OCI-LY7 (cell line): ENCODE data around the gene SBF2. TPM values are rescaled to one million over a fixed set of nuclear protein-coding genes. Genes with fewer than 3 reads are reported as not detected.

Experiments used
- BruUV-seq: library from RNA; stranded (reverse); fragments of 400-500 nt; replicated peaks from 2 replicates; lab custom pipeline; 2021; lab: Mats Ljungman, UMichigan
- CTCF ChIA-PET: fragments of 300-600 bp; sonication (Branson Sonifier 250); formaldehyde crosslinking; loops from one replicate; lab custom pipeline; 2022; ENCODE audit warnings: antibody characterized with exemption; ENCODE audit not compliant: unreplicated experiment; lab: Charles Lee
- POLR2A ChIA-PET: fragments of 300-600 bp; sonication (Branson Sonifier 250); formaldehyde crosslinking; loops from one replicate; lab custom pipeline; 2022; ENCODE audit warnings: antibody characterized with exemption; lab: Charles Lee
- DNase-seq: peaks from one replicate; pipeline ENCODE4 v3.0.0-alpha.2; 2015; ENCODE audit warnings: low spot score
- H2AFZ ChIP-seq: fragments of 200-600 bp; sonication (generic), shearing (Covaris generic); 2 replicates; pipeline ENCODE4 v1.6.1; 2014; ENCODE audit warnings: mild to moderate bottlenecking, antibody characterized with exemption, low read length, moderate library complexity
- H3K27ac ChIP-seq: fragments of 200-600 bp; sonication (generic); 2 replicates; pipeline ENCODE4 v1.5.1; 2014; ENCODE audit warnings: mixed run types, low read depth, mild to moderate bottlenecking, moderate library complexity, low read length, inconsistent platforms; ENCODE audit not compliant: poor library complexity, severe bottlenecking
- H3K36me3 ChIP-seq: fragments of 200-600 bp; sonication (generic); 2 replicates; pipeline ENCODE4 v1.6.1; 2014; ENCODE audit warnings: mild to moderate bottlenecking, antibody characterized with exemption, low read length, moderate library complexity, mixed read lengths; ENCODE audit not compliant: insufficient read depth
- H3K4me1 ChIP-seq: fragments of 200-600 bp; sonication (generic); 2 replicates; pipeline ENCODE4 v1.5.1; 2014; ENCODE audit warnings: mild to moderate bottlenecking, low read length; ENCODE audit not compliant: insufficient read depth, poor library complexity, severe bottlenecking
- H3K4me2 ChIP-seq: fragments of 200-600 bp; sonication (generic); 2 replicates; pipeline ENCODE4 v1.6.1; 2014; ENCODE audit warnings: mild to moderate bottlenecking, low read length
- H3K4me3 ChIP-seq: fragments of 200-600 bp; sonication (generic); 2 replicates; pipeline ENCODE4 v1.5.1; 2014; ENCODE audit warnings: mild to moderate bottlenecking, low read depth, low read length; ENCODE audit not compliant: poor library complexity, severe bottlenecking
- H3K79me2 ChIP-seq: fragments of 200-600 bp; sonication (generic); 2 replicates; pipeline ENCODE4 v1.6.1; 2016; ENCODE audit warnings: low read depth, mild to moderate bottlenecking, low read length, moderate library complexity, mixed read lengths; ENCODE audit not compliant: insufficient read depth
- H3K9me2 ChIP-seq: fragments of 200-600 bp; sonication (generic); 2 replicates; pipeline ENCODE4 v1.6.1; 2016; ENCODE audit warnings: mild to moderate bottlenecking, low read length, mixed read lengths; ENCODE audit not compliant: insufficient read depth
- H3K9me3 ChIP-seq: fragments of 200-600 bp; sonication (generic); 2 replicates; pipeline ENCODE4 v1.6.1; 2014; ENCODE audit warnings: mild to moderate bottlenecking, mixed run types, low read length, mixed read lengths
- H4K20me1 ChIP-seq: fragments of 200-600 bp; sonication (generic); 2 replicates; pipeline ENCODE4 v1.6.1; 2014; ENCODE audit warnings: mild to moderate bottlenecking, antibody characterized with exemption, low read length, moderate library complexity, mixed read lengths; ENCODE audit not compliant: insufficient read depth
- EZH2phosphoT487 ChIP-seq: fragments of 200-600 bp; sonication (generic); IDR thresholded peaks from 2 replicates; pipeline ENCODE4 v1.6.1; 2018; ENCODE audit warnings: low read depth, borderline replicate concordance, mild to moderate bottlenecking, mixed run types, antibody characterized with exemption, low read length, moderate library complexity, mixed read lengths
- intact Hi-C: fragments of 100-400 bp; cut with micrococcal nuclease; formaldehyde crosslinking; loops from one replicate; pipeline ENCODE4 v1.10.0; 2022; ENCODE audit not compliant: unreplicated experiment
- total RNA-seq, 2 experiments: library from RNA; depleted of rRNA in 1 of 2; stranded (reverse); fragments of >200 nt in 1 of 2; shearing (Covaris generic) in 1 of 2; gene quantifications; 2 replicates each; pipeline ENCODE4 v1.2.3, GENCODE V29; 2014 to 2022
- TF ChIP-seq, protein P1 (sequence below): fragments of 200-600 bp; sonication (generic); conservative IDR thresholded peaks from 2 replicates; pipeline ENCODE4 v1.5.1; 2014; ENCODE audit warnings: mild to moderate bottlenecking, antibody characterized with exemption, low read length, moderate library complexity, mixed read lengths

Gene SBF2
- total RNA-seq, 2 experiments from 2014 or later: 12.9 to 14.3 TPM

DNA sequence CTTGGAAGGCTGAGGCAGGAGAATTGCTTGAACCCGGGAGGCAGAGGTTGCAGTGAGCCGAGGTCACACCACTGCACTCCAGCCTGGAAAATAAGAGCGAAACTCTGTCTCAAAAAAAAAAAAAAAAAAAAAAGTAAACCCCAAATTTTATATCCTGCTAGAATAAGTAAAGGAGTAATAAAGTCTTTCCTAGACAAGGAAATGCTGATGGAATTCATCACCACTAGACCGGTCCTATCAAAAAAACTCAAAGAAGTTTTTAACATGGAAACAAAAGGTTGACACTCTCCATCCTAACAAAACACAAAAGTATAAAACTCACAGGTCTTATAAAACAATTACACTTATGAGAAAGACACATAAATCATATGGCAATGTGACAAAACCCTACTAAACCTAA lies 213.9 kb downstream of the SBF2 start:
- H3K36me3 ChIP-seq: no peaks in the 10 kb centered on the region
- CTCF ChIA-PET: no interaction called here
- H4K20me1 ChIP-seq: no peaks in the 10 kb centered on the region
- no TSS peak for BruUV-seq
- TF ChIP-seq, protein P1, sequence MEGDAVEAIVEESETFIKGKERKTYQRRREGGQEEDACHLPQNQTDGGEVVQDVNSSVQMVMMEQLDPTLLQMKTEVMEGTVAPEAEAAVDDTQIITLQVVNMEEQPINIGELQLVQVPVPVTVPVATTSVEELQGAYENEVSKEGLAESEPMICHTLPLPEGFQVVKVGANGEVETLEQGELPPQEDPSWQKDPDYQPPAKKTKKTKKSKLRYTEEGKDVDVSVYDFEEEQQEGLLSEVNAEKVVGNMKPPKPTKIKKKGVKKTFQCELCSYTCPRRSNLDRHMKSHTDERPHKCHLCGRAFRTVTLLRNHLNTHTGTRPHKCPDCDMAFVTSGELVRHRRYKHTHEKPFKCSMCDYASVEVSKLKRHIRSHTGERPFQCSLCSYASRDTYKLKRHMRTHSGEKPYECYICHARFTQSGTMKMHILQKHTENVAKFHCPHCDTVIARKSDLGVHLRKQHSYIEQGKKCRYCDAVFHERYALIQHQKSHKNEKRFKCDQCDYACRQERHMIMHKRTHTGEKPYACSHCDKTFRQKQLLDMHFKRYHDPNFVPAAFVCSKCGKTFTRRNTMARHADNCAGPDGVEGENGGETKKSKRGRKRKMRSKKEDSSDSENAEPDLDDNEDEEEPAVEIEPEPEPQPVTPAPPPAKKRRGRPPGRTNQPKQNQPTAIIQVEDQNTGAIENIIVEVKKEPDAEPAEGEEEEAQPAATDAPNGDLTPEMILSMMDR: no peak
- no peak for TF ChIP-seq EZH2phosphoT487
- POLR2A ChIA-PET: no interaction called here
- H3K4me3 ChIP-seq: no peak overlapping the region
- no peak for DNase-seq
- no peak overlapping the region for H3K27ac ChIP-seq
- no peaks in the 10 kb centered on the region for H3K9me2 ChIP-seq
- H3K9me3 ChIP-seq: 0 out of 2 replicates have a peak, but pooled peaks cover 3% of the 10 kb centered on the region
- H3K4me1 ChIP-seq: no peaks in the 10 kb centered on the region
- H2AFZ ChIP-seq: no peak overlapping the region
- no peak overlapping the region for H3K4me2 ChIP-seq
- intact Hi-C loops: no loop called here
- no peaks in the 10 kb centered on the region for H3K79me2 ChIP-seq

DNA sequence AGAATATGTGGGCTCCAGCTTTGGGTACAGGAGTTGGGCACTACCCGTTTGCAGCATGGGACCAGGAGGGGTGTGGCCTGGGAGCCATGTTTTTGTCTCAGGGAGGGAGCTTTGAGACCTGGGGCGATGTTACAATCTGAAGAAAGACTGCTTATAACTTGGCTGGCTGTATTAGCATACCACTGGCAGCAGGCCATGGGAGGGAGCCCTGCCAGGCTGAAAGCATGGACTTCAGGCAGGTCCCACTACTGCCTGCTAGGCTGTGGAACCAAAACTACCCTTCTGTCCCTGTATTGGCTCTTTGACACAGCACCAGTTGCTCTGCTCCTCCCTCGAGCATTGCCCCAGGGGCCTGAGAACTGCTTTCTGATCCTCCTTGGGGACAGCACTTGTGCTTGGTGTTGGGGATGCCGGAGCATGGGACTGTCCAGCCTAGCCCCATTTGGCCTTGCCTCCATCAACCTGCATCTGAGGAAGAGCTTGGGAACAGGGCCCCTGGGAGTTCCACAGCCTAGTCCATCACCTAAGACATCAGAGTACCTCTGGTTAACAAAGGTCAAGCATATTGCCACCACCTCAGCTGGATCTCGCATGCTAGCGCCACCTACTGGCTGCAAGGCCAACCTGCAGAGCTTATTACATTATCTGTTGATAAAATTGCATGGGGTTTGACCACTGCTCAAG lies 217.4 kb downstream of the SBF2 start:
- no peaks in the 10 kb centered on the region for H4K20me1 ChIP-seq
- H3K79me2 ChIP-seq: no peaks in the 10 kb centered on the region
- H3K36me3 ChIP-seq: no peaks in the 10 kb centered on the region
- no peak overlapping the region for H3K4me3 ChIP-seq
- intact Hi-C loops: loop anchor here (1.0 to 5.0 kb wide), 3 partner anchors 214 to 317 kb away; no protein-coding TSS in a partner anchor
- DNase-seq: peak; percentile 65
- no peaks in the 10 kb centered on the region for H3K4me1 ChIP-seq
- H3K27ac ChIP-seq: no peak overlapping the region
- no peak overlapping the region for H3K4me2 ChIP-seq
- ChIA-PET CTCF (interaction anchor here (1.0 to 1.1 kb wide), 2 partner anchors 11 to 113 kb away, joined by 3 read pairs; no protein-coding TSS in a partner anchor), POLR2A (interaction anchor here (0.6 kb wide), 3 partner anchors 14 to 330 kb away, joined by 3 to 4 read pairs (median 3); no protein-coding TSS in a partner anchor)
- no peaks in the 10 kb centered on the region for H3K9me2 ChIP-seq
- no peak overlapping the region for H2AFZ ChIP-seq
- BruUV-seq: no TSS peak
- no peak for TF ChIP-seq EZH2phosphoT487
- TF ChIP-seq, protein P1: peak; percentile 87
- H3K9me3 ChIP-seq: 0 out of 2 replicates have a peak, but pooled peaks cover 3% of the 10 kb centered on the region

GRCh38 chr11:10075141-10075540 lies 218.9 kb downstream of the SBF2 start:
- Histone ChIP-seq H3K9me3 (0 out of 2 replicates have a peak, but pooled peaks cover under 1% of the 10 kb centered on the region), H3K36me3 (no peaks in the 10 kb centered on the region), H3K79me2 (no peaks in the 10 kb centered on the region), H2AFZ (no peak overlapping the region), H3K27ac (no peak overlapping the region), H3K4me3 (no peak overlapping the region), H3K9me2 (no peaks in the 10 kb centered on the region), H3K4me2 (no peak overlapping the region), H4K20me1 (no peaks in the 10 kb centered on the region), H3K4me1 (no peaks in the 10 kb centered on the region)
- ChIA-PET CTCF (no interaction called here), POLR2A (interaction anchor here (0.6 kb wide), 1 partner anchor 10 kb away, joined by 3 read pairs; no protein-coding TSS in a partner anchor)
- intact Hi-C loops: loop anchor here (5.0 kb wide), 2 partner anchors 213 to 247 kb away; no protein-coding TSS in a partner anchor
- no TSS peak for BruUV-seq
- no peak for DNase-seq
- no peak for TF ChIP-seq EZH2phosphoT487
- TF ChIP-seq, protein P1: no peak
